CD4-positive, alpha-beta memory T cell (primary cell): ENCODE measurements around the gene KCTD3. TPM values are rescaled to one million over a fixed set of nuclear protein-coding genes. Genes with fewer than 3 reads are reported as not detected.
A peak's percentile ranks its signal among the peaks of the same experiment; 100 is the strongest.

Source experiments
- CTCF ChIA-PET: fragments of 350-600 bp; sonication (Branson Sonifier 250); formaldehyde crosslinking; loops from one replicate; lab custom pipeline; 2021; ENCODE audit warnings: inconsistent platforms; ENCODE audit not compliant: partially characterized antibody; lab: Charles Lee
- POLR2A ChIA-PET: fragments of 350-600 bp; sonication (Branson Sonifier 250); formaldehyde crosslinking; loops from one replicate; lab custom pipeline; 2021; ENCODE audit not compliant: partially characterized antibody; lab: Charles Lee
- DNase-seq, 5 donors: peaks; one replicate each; pipeline versions ENCODE4 v3.0.0 to v3.0.0-alpha.2; 2020 to 2022; ENCODE audit warnings: mixed read lengths in 1 of 5
- H3K27ac ChIP-seq: one replicate; pipeline ENCODE4 v1.7.0; 2013; ENCODE audit warnings: low read depth, low read length
- H3K27me3 ChIP-seq: 2 replicates; pipeline ENCODE4 v1.7.0; 2013; ENCODE audit warnings: mild to moderate bottlenecking, low read length, moderate library complexity; ENCODE audit not compliant: insufficient read depth
- H3K36me3 ChIP-seq: 2 replicates; pipeline ENCODE4 v1.7.0; 2013; ENCODE audit warnings: mild to moderate bottlenecking, low read length, moderate library complexity; ENCODE audit not compliant: insufficient read depth
- H3K4me1 ChIP-seq: 2 replicates; pipeline ENCODE4 v1.7.0; 2013; ENCODE audit warnings: mild to moderate bottlenecking, low read length, moderate library complexity; ENCODE audit not compliant: insufficient read depth
- H3K4me3 ChIP-seq, 2 donors: one replicate each; pipeline ENCODE4 v1.7.0; 2013; ENCODE audit warnings: low read length in 2 of 2, mild to moderate bottlenecking in 1 of 2
- H3K9me3 ChIP-seq, 2 donors: one replicate each; pipeline ENCODE4 v1.7.0; 2013; ENCODE audit warnings: low read length in 2 of 2, control low read depth in 1 of 2; ENCODE audit not compliant: control insufficient read depth in 1 of 2
- H3K27ac Mint-ChIP-seq, 7 donors: one replicate each; pipeline ENCODE4 v1.8.0; 2020 to 2021; ENCODE audit warnings: mixed read lengths in 7 of 7, mild to moderate bottlenecking in 6 of 7, inconsistent platforms in 3 of 7, moderate library complexity in 3 of 7
- H3K27me3 Mint-ChIP-seq, 2 donors: one replicate each; pipeline ENCODE4 v1.8.0; 2020 to 2021; ENCODE audit warnings: mixed read lengths in 2 of 2
- H3K36me3 Mint-ChIP-seq, 2 donors: one replicate each; pipeline ENCODE4 v1.8.0; 2020 to 2021; ENCODE audit warnings: mixed read lengths in 2 of 2, inconsistent platforms in 1 of 2, mild to moderate bottlenecking in 1 of 2
- H3K4me1 Mint-ChIP-seq, 4 donors: one replicate each; pipeline ENCODE4 v1.8.0; 2020 to 2021; ENCODE audit warnings: mixed read lengths in 4 of 4, mild to moderate bottlenecking in 1 of 4
- H3K4me3 Mint-ChIP-seq, 8 donors: one replicate each; pipeline ENCODE4 v1.8.0; 2020 to 2021; ENCODE audit warnings: mixed read lengths in 8 of 8, mild to moderate bottlenecking in 7 of 8, moderate library complexity in 6 of 8, inconsistent platforms in 3 of 8
- H3K9me3 Mint-ChIP-seq, 8 donors: one replicate each; pipeline ENCODE4 v1.8.0; 2020 to 2021; ENCODE audit warnings: mixed read lengths in 8 of 8, mild to moderate bottlenecking in 5 of 8, inconsistent platforms in 3 of 8, moderate library complexity in 1 of 8
- intact Hi-C: fragments of 100-400 bp; cut with micrococcal nuclease; formaldehyde crosslinking; loops from one replicate; pipeline ENCODE4 v1.15.1; 2023
- polyA plus RNA-seq, 2 donors: library from polyadenylated mRNA; unstranded; fragments of 300-500 nt; fragmentation: Illumina TruSeq; gene quantifications; one replicate each; pipeline ENCODE4 v1.2.3, GENCODE V29; 2021
- total RNA-seq, 2 experiments: library from RNA; stranded (reverse); gene quantifications; one replicate each; pipeline ENCODE4 v1.2.3, GENCODE V29; 2021

The KCTD3 gene
- total and polyA plus RNA-seq, 4 experiments from 2014 or later, result 0.20 to 2.5 (median 1.3) TPM

GRCh38 chr1:215581896-215582295 lies 14.8 kb downstream of the KCTD3 start:
- CTCF ChIA-PET, result no interaction called here
- H3K9me3 Mint-ChIP-seq, result peaks cover 0 to 10% (median 4%) of the 10 kb centered on the region in 8 donors
- Histone ChIP-seq H3K36me3 (no peaks in the 10 kb centered on the region), H3K9me3 (no peaks in the 10 kb centered on the region), H3K27me3 (no peaks in the 10 kb centered on the region), H3K4me3 (no peak overlapping the region), H3K27ac (no peak overlapping the region), H3K4me1 (no peaks in the 10 kb centered on the region)
- H3K27ac Mint-ChIP-seq, result no peak overlapping the region
- POLR2A ChIA-PET, result no interaction called here
- peaks cover 0 to 5% of the 10 kb centered on the region in 2 donors for H3K36me3 Mint-ChIP-seq
- intact Hi-C loops, result no loop called here
- H3K4me3 Mint-ChIP-seq, result no peak overlapping the region
- H3K4me1 Mint-ChIP-seq, result no peaks in the 10 kb centered on the region
- H3K27me3 Mint-ChIP-seq, result no peaks in the 10 kb centered on the region
- DNase-seq, result no peak

- Mint-ChIP-seq H3K27ac (no peak overlapping the region), H3K4me1 (no peaks in the 10 kb centered on the region), H3K36me3 (peaks cover 0 to 4% of the 10 kb centered on the region in 2 donors), H3K27me3 (no peaks in the 10 kb centered on the region), H3K9me3 (peaks cover 0 to 10% (median 4%) of the 10 kb centered on the region in 8 donors), H3K4me3 (no peak overlapping the region)
- no peak for DNase-seq
- H3K27me3 ChIP-seq, result no peaks in the 10 kb centered on the region
- ChIA-PET CTCF (no interaction called here), POLR2A (no interaction called here)
- H3K9me3 ChIP-seq, result no peaks in the 10 kb centered on the region
- no peak overlapping the region for H3K27ac ChIP-seq
- H3K4me3 ChIP-seq, result no peak overlapping the region
- intact Hi-C loops, result no loop called here
- no peaks in the 10 kb centered on the region for H3K36me3 ChIP-seq
- no peaks in the 10 kb centered on the region for H3K4me1 ChIP-seq
Measured at GRCh38 chr1:215583185-215583749, 16.2 kb downstream of the KCTD3 start.

GRCh38 chr1:215584389-215584788 lies 17.3 kb downstream of the KCTD3 start:
- H3K4me1 ChIP-seq, result no peaks in the 10 kb centered on the region
- H3K9me3 ChIP-seq, result no peaks in the 10 kb centered on the region

DNA sequence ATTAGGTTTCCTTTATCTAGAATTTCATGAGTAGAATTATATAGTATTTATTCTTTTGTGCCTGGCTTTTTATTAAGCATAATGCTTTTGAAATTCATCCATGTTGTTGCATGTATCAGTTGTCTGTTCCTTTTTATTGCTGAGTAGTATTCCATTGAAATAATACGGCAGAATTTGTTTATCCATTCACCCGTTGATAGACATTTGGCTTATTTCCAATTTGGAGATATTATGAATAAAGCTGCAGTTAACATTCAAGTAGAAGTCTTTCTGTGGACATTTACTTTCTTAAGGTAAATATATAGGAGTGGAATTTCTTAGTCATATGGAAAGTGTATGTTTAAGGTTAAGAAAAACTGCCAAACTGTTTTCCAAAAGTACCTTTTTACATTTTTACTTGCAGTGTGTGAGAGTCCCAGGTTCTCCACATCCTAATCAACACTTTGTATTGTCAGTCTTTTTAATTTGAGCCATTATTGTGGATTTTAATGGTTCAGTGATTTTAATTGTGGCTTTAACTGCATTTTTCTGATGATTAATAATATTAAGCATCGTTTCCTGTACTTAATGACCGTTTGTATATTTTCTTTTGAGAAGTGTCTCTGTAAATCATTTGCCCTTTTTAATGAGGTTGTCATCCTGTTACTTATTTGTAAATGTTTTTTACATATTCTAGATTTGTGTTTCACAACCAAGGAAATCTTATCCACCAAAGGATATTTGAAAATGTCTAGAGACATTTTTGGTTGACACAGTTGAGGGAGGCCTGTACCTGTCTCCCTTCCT lies 22.7 kb downstream of the KCTD3 start:
- Histone ChIP-seq H3K27ac (no peak overlapping the region), H3K9me3 (no peaks in the 10 kb centered on the region), H3K4me1 (no peaks in the 10 kb centered on the region), H3K4me3 (no peak overlapping the region), H3K36me3 (no peaks in the 10 kb centered on the region), H3K27me3 (no peaks in the 10 kb centered on the region)
- ChIA-PET POLR2A (no interaction called here), CTCF (no interaction called here)
- Mint-ChIP-seq H3K4me3 (no peak overlapping the region), H3K27me3 (no peaks in the 10 kb centered on the region), H3K36me3 (peaks cover 0 to 4% of the 10 kb centered on the region in 2 donors), H3K9me3 (peaks cover 0 to 9% (median 4%) of the 10 kb centered on the region in 8 donors), H3K27ac (no peak overlapping the region), H3K4me1 (peaks cover 0 to 2% (median 0%) of the 10 kb centered on the region in 4 donors)
- intact Hi-C loops, result no loop called here
- no peak for DNase-seq

More at GRCh38 chr1:215584389-215584788, 17.3 kb downstream of the KCTD3 start:
- H3K4me1 Mint-ChIP-seq, result no peaks in the 10 kb centered on the region
- H3K36me3 Mint-ChIP-seq, result peaks cover 0 to 4% of the 10 kb centered on the region in 2 donors
- intact Hi-C loops, result no loop called here
- ChIA-PET CTCF (no interaction called here), POLR2A (no interaction called here)
- Histone ChIP-seq H3K36me3 (no peaks in the 10 kb centered on the region), H3K27ac (no peak overlapping the region), H3K27me3 (no peaks in the 10 kb centered on the region), H3K4me3 (no peak overlapping the region)
- peaks cover 0 to 10% (median 4%) of the 10 kb centered on the region in 8 donors for H3K9me3 Mint-ChIP-seq
- H3K27me3 Mint-ChIP-seq, result no peaks in the 10 kb centered on the region
- no peak for DNase-seq
- no peak overlapping the region for H3K27ac Mint-ChIP-seq
- no peak overlapping the region for H3K4me3 Mint-ChIP-seq

DNA sequence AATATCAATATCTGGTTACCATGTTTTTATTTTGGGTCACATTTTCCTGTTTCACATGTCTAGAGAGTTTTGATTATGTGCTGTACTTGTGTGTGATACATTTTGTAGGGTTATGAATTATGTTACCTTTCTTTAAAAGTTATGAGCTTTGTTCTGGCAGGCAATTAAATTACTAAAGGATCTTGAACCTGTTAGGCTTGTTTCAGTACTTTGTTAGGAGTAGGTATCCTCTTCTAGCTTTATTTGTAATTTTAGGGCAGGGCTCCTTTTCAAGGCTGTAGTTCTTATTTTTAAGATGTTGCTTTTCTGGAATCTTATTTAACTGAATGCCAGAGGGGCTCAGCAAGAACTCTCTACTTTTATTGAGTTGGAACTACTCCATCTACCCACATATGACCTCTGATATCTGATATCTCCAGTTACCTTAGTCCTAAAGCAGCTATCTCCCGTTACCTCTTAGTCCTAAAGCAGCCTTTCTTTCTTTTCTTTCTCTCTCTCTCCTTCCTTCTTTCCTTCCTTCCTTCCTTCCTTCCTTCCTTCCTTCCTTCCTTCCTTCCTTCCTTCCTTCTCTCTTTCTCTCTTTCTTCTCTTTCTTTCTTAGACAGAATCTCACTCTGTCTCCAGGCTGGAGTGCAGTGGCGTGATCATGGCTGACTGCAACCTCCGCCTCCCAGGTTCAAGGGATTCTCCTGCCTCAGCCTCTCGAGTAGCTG lies 23.8 kb downstream of the KCTD3 start:
- no peaks in the 10 kb centered on the region for H3K27me3 ChIP-seq
- no peak overlapping the region for H3K4me3 ChIP-seq
- H3K36me3 Mint-ChIP-seq, result peaks cover 0 to 4% of the 10 kb centered on the region in 2 donors

GRCh38 chr1:215594640-215595039 lies 27.5 kb downstream of the KCTD3 start:
- no peaks in the 10 kb centered on the region for H3K27me3 Mint-ChIP-seq
- Histone ChIP-seq H3K27ac (no peak overlapping the region), H3K36me3 (no peaks in the 10 kb centered on the region), H3K4me1 (no peaks in the 10 kb centered on the region), H3K9me3 (no peaks in the 10 kb centered on the region), H3K4me3 (no peak overlapping the region), H3K27me3 (no peaks in the 10 kb centered on the region)
- peak overlapping the region in 1 of 7 donors; percentile 2 for H3K27ac Mint-ChIP-seq
- CTCF ChIA-PET, result no interaction called here
- peaks cover 0 to 3% of the 10 kb centered on the region in 2 donors for H3K36me3 Mint-ChIP-seq
- H3K4me3 Mint-ChIP-seq, result no peak overlapping the region
- intact Hi-C loops, result no loop called here
- peaks cover 0 to 9% (median 2%) of the 10 kb centered on the region in 8 donors for H3K9me3 Mint-ChIP-seq
- H3K4me1 Mint-ChIP-seq, result peaks cover 0 to 2% (median 0%) of the 10 kb centered on the region in 4 donors
- POLR2A ChIA-PET, result interaction anchor here (0.7 kb wide), 1 partner anchor 29 kb away, joined by 3 read pairs; no protein-coding TSS in a partner anchor
- DNase-seq, result no peak

More for the DNA sequence above, 23.8 kb downstream of the KCTD3 start:
- Mint-ChIP-seq H3K4me1 (peaks cover 0 to 2% (median 0%) of the 10 kb centered on the region in 4 donors), H3K27me3 (no peaks in the 10 kb centered on the region), H3K4me3 (no peak overlapping the region), H3K27ac (no peak overlapping the region), H3K9me3 (peaks cover 0 to 9% (median 2%) of the 10 kb centered on the region in 8 donors)
- POLR2A ChIA-PET, result no interaction called here
- no peak for DNase-seq
- Histone ChIP-seq H3K9me3 (no peaks in the 10 kb centered on the region), H3K4me1 (no peaks in the 10 kb centered on the region), H3K36me3 (no peaks in the 10 kb centered on the region), H3K27ac (no peak overlapping the region)
- intact Hi-C loops, result no loop called here
- CTCF ChIA-PET, result no interaction called here

DNA sequence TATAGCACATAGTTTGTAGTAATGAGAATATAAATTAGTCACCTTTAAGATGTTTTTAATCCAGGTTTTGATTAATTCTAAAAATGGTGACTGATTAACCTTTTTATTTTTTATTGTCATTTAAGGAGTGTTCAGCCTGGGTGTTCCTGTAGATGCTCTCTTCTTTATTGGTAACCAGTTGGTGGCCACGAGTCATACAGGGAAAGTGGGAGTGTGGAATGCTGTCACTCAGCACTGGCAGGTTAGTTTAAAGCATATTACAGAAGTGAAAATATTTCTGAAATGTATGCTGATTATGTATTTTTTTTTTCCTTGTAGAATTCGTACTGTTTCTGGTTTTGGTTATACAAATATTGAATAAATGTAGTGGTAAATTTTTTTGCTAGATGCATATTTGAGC lies 28.1 kb downstream of the KCTD3 start:
- H3K4me3 Mint-ChIP-seq, result no peak overlapping the region
- Histone ChIP-seq H3K36me3 (no peaks in the 10 kb centered on the region), H3K4me3 (no peak overlapping the region), H3K27me3 (no peaks in the 10 kb centered on the region), H3K9me3 (no peaks in the 10 kb centered on the region), H3K27ac (no peak overlapping the region), H3K4me1 (no peaks in the 10 kb centered on the region)
- intact Hi-C loops, result no loop called here
- POLR2A ChIA-PET, result no interaction called here
- DNase-seq, result no peak
- CTCF ChIA-PET, result no interaction called here
- H3K4me1 Mint-ChIP-seq, result peaks cover 0 to 2% (median 0%) of the 10 kb centered on the region in 4 donors
- peaks cover 0 to 9% (median 1%) of the 10 kb centered on the region in 8 donors for H3K9me3 Mint-ChIP-seq
- no peak overlapping the region for H3K27ac Mint-ChIP-seq
- no peaks in the 10 kb centered on the region for H3K27me3 Mint-ChIP-seq
- H3K36me3 Mint-ChIP-seq, result peaks cover 0 to 3% of the 10 kb centered on the region in 2 donors
